Measurements from ENCODE around the gene ZNF764. TPM values are rescaled to one million over a fixed set of nuclear protein-coding genes. Genes with fewer than 3 reads are reported as not detected.
A peak's percentile ranks its signal among the peaks of the same experiment; 100 is the strongest.
"Not testable (repeated sequence)": the region's sequence is repeated elsewhere in the genome, so short reads cannot be mapped to it uniquely, and the experiment has no call there.

The ZNF764 gene
- total RNA-seq, 2 donors from 2014 or later: 19.0 TPM

DNA sequence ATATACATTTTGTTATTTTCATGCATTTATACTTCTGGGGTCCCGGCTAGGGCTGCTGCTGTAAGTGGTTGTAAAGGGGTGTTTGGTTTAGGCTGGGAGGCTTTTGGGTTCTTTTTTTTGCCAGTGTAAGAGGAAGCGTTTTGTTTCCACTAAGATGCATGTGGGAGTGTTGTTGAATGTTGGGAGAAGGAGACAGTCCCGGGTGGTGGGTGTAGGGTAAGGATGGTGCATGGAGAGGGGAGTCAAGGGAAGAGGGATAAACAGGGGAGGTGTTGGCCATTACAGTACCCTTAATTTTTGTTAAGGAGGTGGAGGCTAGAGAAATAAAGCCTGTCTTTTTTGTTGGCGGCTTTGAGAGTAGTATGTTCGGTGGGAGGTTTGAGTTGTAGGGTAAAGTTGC is 15.1 kb downstream of the ZNF764 start:
- TF ChIP-seq, protein P1, sequence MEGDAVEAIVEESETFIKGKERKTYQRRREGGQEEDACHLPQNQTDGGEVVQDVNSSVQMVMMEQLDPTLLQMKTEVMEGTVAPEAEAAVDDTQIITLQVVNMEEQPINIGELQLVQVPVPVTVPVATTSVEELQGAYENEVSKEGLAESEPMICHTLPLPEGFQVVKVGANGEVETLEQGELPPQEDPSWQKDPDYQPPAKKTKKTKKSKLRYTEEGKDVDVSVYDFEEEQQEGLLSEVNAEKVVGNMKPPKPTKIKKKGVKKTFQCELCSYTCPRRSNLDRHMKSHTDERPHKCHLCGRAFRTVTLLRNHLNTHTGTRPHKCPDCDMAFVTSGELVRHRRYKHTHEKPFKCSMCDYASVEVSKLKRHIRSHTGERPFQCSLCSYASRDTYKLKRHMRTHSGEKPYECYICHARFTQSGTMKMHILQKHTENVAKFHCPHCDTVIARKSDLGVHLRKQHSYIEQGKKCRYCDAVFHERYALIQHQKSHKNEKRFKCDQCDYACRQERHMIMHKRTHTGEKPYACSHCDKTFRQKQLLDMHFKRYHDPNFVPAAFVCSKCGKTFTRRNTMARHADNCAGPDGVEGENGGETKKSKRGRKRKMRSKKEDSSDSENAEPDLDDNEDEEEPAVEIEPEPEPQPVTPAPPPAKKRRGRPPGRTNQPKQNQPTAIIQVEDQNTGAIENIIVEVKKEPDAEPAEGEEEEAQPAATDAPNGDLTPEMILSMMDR (conservative IDR thresholded peaks at IDR 0.05): no peak
- H3K9me3 Mint-ChIP-seq: peaks cover 28% of the 10 kb centered on the region
- no peak overlapping the region for H3K4me3 Mint-ChIP-seq

DNA sequence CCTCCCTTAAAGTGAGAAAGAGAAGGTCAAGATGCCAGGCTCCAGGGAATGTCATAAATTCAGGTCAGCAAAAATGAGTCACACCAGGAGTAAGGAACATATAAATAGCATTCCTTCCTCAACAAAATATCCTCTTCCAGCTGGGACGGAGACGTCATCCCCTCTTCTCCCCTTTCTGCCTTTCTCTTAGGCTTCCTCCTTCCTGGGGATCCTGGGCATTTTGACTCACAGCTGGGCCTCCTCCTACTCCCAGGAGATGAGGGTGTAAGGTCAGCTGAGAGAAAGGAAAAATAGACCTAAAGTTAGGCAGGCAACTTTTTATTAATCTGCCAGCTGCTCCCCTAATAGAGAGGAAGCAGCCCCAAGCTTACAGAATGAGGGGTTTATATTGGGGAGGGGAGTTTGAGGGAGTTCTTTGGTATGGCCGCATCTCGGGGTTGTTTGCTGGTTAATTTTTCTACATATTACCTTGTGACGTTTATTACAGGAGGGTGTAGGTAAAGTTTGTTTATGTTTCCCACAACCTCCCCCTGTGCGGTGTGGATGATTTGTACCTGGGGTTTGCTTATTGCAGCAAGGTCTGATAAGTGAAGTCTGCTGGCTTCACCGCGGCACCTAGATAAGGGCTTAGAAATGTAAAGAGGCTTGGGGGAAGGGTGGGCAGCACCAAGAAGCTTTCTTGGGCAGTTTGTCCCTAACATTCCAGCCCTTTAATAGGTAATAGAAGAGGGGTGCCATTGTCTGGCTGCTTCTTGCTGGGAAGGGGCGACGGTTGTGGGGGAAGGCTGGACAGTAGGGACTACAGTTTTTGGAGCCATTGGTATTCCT is 16.5 kb downstream of the ZNF764 start:
- no peaks in the 10 kb centered on the region for H3K27me3 ChIP-seq (ENCODE audit: control insufficient read depth, insufficient read depth, low read length, poor library complexity, severe bottlenecking)
- Mint-ChIP-seq H3K27me3 (ENCODE audit: insufficient read depth) (no peaks in the 10 kb centered on the region), H3K27ac (no peak overlapping the region), H3K36me3 (ENCODE audit: low read depth) (peaks cover 13% of the 10 kb centered on the region), H3K9me3 (peaks cover 14% of the 10 kb centered on the region), H3K4me1 (peaks cover 23% of the 10 kb centered on the region), H3K4me3 (no peak overlapping the region)
- H3K9me3 ChIP-seq (ENCODE audit: control insufficient read depth, low read length): peaks cover 25% of the 10 kb centered on the region
- H3K9ac ChIP-seq (ENCODE audit: extremely low read depth, low read length, poor library complexity, severe bottlenecking): peak overlapping the region; percentile 80
- TF ChIP-seq, protein P1 (conservative IDR thresholded peaks at IDR 0.05): no peak
- peak; percentile 82 for DNase-seq
- H3K27ac ChIP-seq (ENCODE audit: low read depth, low read length): peak overlapping the region; percentile 71
- H3K4me1 ChIP-seq (ENCODE audit: control insufficient read depth, insufficient read depth, low read length): peaks cover 6% of the 10 kb centered on the region
- peak overlapping the region; percentile 74 for H3K4me3 ChIP-seq (ENCODE audit: low read length)
- WGBS, 2 experiments (ENCODE audit: insufficient coverage in 1 of 2, insufficient read length in 1 of 2): 19 to 23% methylated on average over 4 to 10 of the region's 10 CpGs
- H3K36me3 ChIP-seq (ENCODE audit: control insufficient read depth, insufficient read depth, low read length): no peaks in the 10 kb centered on the region

More for the DNA sequence above, 15.1 kb downstream of the ZNF764 start:
- H3K27ac ChIP-seq (ENCODE audit: low read depth, low read length): no peak overlapping the region
- Mint-ChIP-seq H3K27me3 (ENCODE audit: insufficient read depth) (no peaks in the 10 kb centered on the region), H3K27ac (no peak overlapping the region), H3K4me1 (peaks cover 21% of the 10 kb centered on the region), H3K36me3 (ENCODE audit: low read depth) (peaks cover 5% of the 10 kb centered on the region)
- H3K36me3 ChIP-seq (ENCODE audit: control insufficient read depth, insufficient read depth, low read length): no peaks in the 10 kb centered on the region
- peak overlapping the region; percentile 74 for H3K4me3 ChIP-seq (ENCODE audit: low read length)
- peaks cover 30% of the 10 kb centered on the region for H3K9me3 ChIP-seq (ENCODE audit: control insufficient read depth, low read length)
- H3K4me1 ChIP-seq (ENCODE audit: control insufficient read depth, insufficient read depth, low read length): peaks cover 6% of the 10 kb centered on the region
- WGBS, 2 experiments (ENCODE audit: insufficient coverage in 1 of 2, insufficient read length in 1 of 2): 82 to 85% methylated on average over 3 to 5 of the region's 5 CpGs
- no peak for DNase-seq
- H3K9ac ChIP-seq (ENCODE audit: extremely low read depth, low read length, poor library complexity, severe bottlenecking): peak overlapping the region; percentile 80
- H3K27me3 ChIP-seq (ENCODE audit: control insufficient read depth, insufficient read depth, low read length, poor library complexity, severe bottlenecking): no peaks in the 10 kb centered on the region

DNA sequence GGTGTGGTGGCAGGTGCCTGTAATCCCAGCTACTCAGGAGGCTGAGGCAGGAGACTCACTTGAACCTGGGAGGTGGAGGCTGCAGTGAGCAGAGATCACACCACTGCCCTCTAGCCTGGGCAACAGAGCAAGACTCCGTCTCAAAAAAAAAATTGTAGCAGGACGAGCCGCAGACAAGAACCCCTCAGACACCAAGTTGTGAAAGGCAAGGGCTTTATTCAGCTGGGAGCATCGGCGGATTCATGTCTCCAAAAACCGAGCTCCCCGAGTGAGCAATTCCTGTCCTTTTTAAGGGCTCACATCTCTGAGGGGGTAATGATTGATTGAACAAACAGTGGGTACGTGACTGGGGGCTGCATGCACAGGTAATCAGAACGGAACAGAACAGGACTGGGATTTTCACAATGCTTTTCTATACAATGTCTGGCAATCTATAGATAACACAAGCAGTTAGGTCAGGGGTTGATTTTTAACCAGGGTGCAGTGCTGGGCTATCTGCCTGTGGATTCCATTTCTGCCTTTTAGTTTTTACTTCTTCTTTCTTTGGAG is 17.2 kb downstream of the ZNF764 start:
- H3K4me3 ChIP-seq (ENCODE audit: low read length): peak overlapping the region; percentile 74
- H3K9ac ChIP-seq (ENCODE audit: extremely low read depth, low read length, poor library complexity, severe bottlenecking): peak overlapping the region; percentile 80
- not testable (repeated sequence) for H3K4me3 Mint-ChIP-seq; H3K27me3 ChIP-seq (ENCODE audit: control insufficient read depth, insufficient read depth, low read length, poor library complexity, severe bottlenecking); H3K9me3 Mint-ChIP-seq; H3K4me1 ChIP-seq (ENCODE audit: control insufficient read depth, insufficient read depth, low read length); H3K27ac Mint-ChIP-seq; H3K27me3 Mint-ChIP-seq (ENCODE audit: insufficient read depth); H3K36me3 ChIP-seq (ENCODE audit: control insufficient read depth, insufficient read depth, low read length)
- 79 to 85% methylated on average over 9 of the region's 9 CpGs for WGBS, 2 experiments (ENCODE audit: insufficient coverage in 1 of 2, insufficient read length in 1 of 2)
- Mint-ChIP-seq H3K36me3 (ENCODE audit: low read depth) (peaks cover 16% of the 10 kb centered on the region), H3K4me1 (peaks cover 28% of the 10 kb centered on the region)
- peak overlapping the region; percentile 71 for H3K27ac ChIP-seq (ENCODE audit: low read depth, low read length)
- H3K9me3 ChIP-seq (ENCODE audit: control insufficient read depth, low read length): peaks cover 18% of the 10 kb centered on the region
- peak; percentile 52 for DNase-seq

DNA sequence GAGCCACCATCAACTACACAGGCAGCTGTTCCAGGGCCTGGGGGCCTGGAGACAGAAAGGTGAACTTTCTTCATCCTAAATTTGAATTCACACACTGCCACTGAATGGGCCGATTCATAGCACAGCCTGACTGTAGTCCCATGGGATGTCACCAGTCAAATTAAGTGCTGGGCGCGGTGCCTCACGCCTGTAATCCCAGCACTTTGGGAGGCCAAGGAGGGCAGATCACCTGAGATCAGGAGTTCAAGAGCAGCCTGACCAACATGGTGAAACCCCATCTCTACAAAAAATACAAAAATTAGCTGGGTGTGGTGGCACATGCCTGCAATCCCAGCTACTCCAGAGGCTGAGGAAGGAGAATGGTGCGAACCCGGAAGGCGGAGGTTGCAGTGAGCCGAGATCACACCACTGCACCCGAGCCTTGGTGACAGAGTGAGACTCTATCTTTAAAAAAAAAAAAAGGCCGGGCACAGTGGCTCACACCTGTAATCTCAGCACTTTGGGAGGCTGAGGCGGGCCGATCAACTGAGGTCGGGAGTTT is 18.1 kb downstream of the ZNF764 start:
- H3K36me3 Mint-ChIP-seq (ENCODE audit: low read depth): peaks cover 14% of the 10 kb centered on the region
- H3K27ac ChIP-seq (ENCODE audit: low read depth, low read length); H3K9me3 Mint-ChIP-seq; H3K9ac ChIP-seq (ENCODE audit: extremely low read depth, low read length, poor library complexity, severe bottlenecking); DNase-seq; H3K9me3 ChIP-seq (ENCODE audit: control insufficient read depth, low read length); H3K4me3 Mint-ChIP-seq; H3K36me3 ChIP-seq (ENCODE audit: control insufficient read depth, insufficient read depth, low read length); H3K4me3 ChIP-seq (ENCODE audit: low read length); H3K27me3 ChIP-seq (ENCODE audit: control insufficient read depth, insufficient read depth, low read length, poor library complexity, severe bottlenecking); H3K27me3 Mint-ChIP-seq (ENCODE audit: insufficient read depth); H3K4me1 ChIP-seq (ENCODE audit: control insufficient read depth, insufficient read depth, low read length): not testable (repeated sequence)
- WGBS, 2 experiments (ENCODE audit: insufficient coverage in 1 of 2, insufficient read length in 1 of 2): 87 to 92% methylated on average over 8 to 13 of the region's 13 CpGs
- peaks cover 29% of the 10 kb centered on the region for H3K4me1 Mint-ChIP-seq
- H3K27ac Mint-ChIP-seq: peak overlapping the region; percentile 84

Data from endodermal cell (in vitro differentiated cells).